ENCODE data around the gene GASK1B. TPM values are rescaled to one million over a fixed set of nuclear protein-coding genes. Genes with fewer than 3 reads are reported as not detected.

Gene GASK1B
- total RNA-seq, 2 donors from 2014 or later = 7.8 to 19.6 TPM

GRCh38 chr4:158192439-158193158 lies 19.8 kb upstream of the GASK1B start:
- intact Hi-C loops (cut with DNase I, micrococcal nuclease) = loop anchor here in 1 of 2 donors (10.0 kb wide), 1 partner anchor 62 kb away; no protein-coding TSS in a partner anchor
- ATAC-seq = no peak
- no peak for DNase-seq

DNA sequence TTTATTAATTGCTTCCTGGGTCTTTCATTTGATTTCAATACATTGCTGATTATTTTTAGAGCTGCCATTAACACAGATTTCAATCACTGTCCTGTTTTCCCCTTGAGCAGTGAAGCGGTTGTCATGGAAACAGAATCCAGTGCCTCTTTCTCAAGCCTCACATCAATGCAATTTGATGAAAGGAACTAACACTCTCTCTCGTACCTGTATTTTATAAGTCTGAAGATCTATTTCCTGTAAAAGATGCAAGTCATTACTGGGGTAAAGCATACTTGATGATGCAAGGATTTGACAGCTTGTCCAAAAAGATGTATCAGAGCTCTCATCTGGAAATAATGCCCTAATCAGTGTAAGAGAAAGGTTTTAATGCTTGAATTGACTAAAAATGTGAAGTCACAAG lies 17.9 kb upstream of the GASK1B start:
- intact Hi-C loops (cut with DNase I, micrococcal nuclease) = loop anchor here in 1 of 2 donors (10.0 kb wide), 1 partner anchor 64 kb away; no protein-coding TSS in a partner anchor
- DNase-seq (no peak), ATAC-seq (no peak)

- intact Hi-C loops (cut with DNase I, micrococcal nuclease) = no loop called here
- DNase-seq (no peak), ATAC-seq (no peak)
Measured at GRCh38 chr4:158189422-158189821, 16.6 kb upstream of the GASK1B start.

DNA sequence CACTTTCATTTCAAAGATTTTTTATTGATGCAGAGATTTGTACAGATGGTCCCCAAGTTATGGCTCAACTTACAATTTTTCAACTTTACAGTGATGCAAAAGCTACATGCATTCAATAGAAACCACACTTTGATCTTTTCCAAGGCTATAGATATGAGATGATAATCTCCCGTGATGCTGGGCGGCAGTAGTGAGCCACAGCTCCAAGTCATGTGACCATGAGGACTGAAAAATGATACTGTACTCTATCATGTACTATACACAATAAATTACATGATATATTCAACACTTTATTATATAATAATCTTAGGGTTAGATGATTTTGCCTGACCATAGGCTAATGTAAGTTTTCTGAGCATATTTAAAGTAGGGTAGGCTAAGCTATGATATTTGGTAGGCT lies 14.0 kb upstream of the GASK1B start:
- no peak for ATAC-seq
- DNase-seq = no peak
- intact Hi-C loops (cut with DNase I, micrococcal nuclease) = no loop called here

GRCh38 chr4:158182736-158183135 lies 9.9 kb upstream of the GASK1B start:
- intact Hi-C loops (cut with DNase I, micrococcal nuclease) = no loop called here
- DNase-seq (no peak), ATAC-seq (no peak)

DNA sequence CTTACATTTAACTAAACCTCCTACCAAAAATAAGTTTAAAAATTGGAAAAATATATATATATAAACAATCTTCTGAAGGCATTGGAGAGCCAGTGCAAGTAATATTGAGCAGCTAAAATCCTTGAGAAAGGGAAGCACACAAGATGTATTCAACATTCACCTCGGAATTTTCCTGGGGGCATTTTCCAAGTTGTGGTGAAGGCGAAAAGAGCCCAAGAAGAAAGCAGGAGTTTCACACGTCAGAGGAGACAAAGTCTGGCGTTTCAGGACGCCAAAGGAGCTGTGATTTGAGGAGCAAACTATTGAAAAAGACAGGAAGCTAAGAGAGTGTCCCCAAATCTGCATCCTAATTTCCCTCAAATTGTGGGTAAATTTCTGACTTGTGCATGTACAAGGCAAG lies 9.1 kb upstream of the GASK1B start:
- ATAC-seq (no peak), DNase-seq (no peak)
- intact Hi-C loops (cut with DNase I, micrococcal nuclease) = no loop called here

- DNase-seq = no peak
- intact Hi-C loops (cut with DNase I, micrococcal nuclease) = no loop called here
- ATAC-seq = no peak
Measured at GRCh38 chr4:158179465-158179864, 6.6 kb upstream of the GASK1B start.

DNA sequence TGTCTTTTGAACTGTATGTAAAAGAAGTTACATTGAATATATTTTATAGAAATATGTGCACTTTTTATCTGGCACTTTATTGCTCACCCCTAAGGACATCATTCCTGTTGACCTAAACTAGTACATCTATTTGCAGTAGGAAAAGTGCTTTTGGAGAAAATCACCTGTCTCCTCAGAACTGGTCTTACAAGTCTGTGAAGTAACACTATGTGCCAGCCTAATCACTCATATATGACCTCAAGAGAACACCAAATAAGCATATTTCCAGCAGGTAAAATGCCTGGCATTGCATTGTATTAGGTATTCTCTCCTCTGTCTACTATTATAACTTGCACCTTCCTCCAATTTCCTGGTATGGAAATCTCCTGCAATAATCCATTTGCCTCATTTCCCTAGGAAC lies 4.0 kb upstream of the GASK1B start:
- DNase-seq (no peak), ATAC-seq (no peak)
- intact Hi-C loops (cut with DNase I, micrococcal nuclease) = no loop called here

DNA sequence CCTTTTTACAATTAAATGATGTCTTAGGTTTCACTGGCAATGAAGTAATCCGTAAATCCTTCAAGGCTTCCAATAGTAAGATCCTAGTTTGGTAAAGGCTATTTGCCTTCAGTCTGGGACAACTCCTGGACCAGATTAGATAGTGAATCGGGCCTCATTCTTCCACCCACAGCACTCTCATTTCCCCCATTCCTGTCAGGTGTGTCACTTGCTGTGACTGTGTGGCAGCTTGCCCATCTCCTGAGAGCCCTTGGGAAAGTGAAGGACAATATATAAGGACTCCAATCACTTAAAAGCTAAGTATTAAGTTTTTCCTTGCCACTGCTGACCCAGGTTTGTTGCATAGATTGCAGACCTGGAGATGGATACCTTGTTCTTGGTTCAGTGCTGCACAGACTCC lies 3.3 kb upstream of the GASK1B start:
- intact Hi-C loops (cut with DNase I, micrococcal nuclease) = no loop called here
- DNase-seq (no peak), ATAC-seq (no peak)

DNA sequence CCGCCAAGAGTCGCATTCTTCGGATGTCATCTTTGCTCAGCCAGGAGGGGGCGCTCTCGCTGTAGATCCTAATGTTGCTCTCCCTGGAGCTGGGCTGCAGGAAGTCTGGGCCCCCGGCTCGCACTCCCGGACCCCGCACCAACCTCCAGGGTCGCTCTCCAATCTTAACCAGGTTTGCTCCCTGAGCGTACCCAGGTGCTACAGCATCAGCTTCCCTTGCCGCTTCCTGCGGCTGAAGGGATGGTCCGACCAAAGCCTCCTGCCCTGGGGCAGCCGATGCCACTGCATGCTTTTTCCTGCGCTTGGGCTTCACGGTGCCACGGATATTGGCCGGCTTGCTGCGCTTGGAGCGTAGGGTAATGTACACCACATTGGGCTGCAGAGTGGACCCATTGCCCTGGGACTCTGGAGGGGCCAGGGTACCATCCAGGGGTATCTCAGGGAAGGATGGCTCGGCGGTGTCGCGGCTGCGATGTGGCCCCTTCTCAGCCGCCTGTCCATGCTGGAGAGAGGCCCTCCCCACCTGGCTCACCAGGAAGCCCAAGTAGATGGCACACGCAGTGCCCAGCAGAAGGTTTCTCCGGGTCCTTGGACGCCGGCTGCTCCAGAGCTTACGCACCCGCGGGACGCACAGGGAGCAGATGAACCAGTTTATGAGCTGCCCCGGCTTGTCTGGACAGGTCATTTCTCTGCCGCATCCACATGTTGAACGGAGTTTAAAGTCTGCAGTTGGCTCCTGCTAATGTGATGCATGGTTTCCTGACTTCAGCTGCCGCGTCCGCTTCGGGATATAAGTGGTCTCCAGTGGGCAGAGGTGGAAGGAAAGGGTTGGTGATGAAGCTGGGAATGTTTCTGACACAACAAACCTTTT lies 1.9 kb downstream of the GASK1B start:
- DNase-seq (peak; percentile 41 to 57), ATAC-seq (no peak)
- intact Hi-C loops (cut with DNase I, micrococcal nuclease) = no loop called here

GRCh38 chr4:158169931-158170690 lies 2.7 kb downstream of the GASK1B start:
- no peak for DNase-seq
- intact Hi-C loops (cut with DNase I, micrococcal nuclease) = no loop called here
- no peak for ATAC-seq

GRCh38 chr4:158169506-158169905 lies 3.3 kb downstream of the GASK1B start:
- ATAC-seq (no peak), DNase-seq (no peak)
- intact Hi-C loops (cut with DNase I, micrococcal nuclease) = no loop called here

- ATAC-seq (no peak), DNase-seq (no peak)
- intact Hi-C loops (cut with DNase I, micrococcal nuclease) = no loop called here
Measured at GRCh38 chr4:158168606-158169005, 4.2 kb downstream of the GASK1B start.

DNA sequence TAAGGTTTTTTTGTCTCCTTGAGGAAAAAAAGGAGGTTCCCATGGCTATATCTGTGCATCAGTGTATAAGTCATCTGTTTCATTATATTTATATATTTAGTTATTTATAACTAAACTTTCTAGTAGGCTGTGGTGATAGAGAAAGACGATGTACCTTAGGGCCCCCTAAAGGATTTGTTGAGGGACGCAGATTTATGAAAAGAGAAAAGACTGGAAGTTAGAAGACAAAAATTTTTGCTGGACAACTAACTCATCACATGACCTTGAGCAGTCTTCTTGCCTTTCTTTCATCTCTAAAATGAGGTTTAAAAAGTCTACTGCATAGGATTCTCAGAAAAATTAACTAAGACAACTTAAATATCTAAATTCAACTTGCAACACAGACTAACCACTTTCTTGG lies 6.1 kb downstream of the GASK1B start:
- DNase-seq = no peak
- no peak for ATAC-seq
- intact Hi-C loops (cut with DNase I, micrococcal nuclease) = no loop called here

DNA sequence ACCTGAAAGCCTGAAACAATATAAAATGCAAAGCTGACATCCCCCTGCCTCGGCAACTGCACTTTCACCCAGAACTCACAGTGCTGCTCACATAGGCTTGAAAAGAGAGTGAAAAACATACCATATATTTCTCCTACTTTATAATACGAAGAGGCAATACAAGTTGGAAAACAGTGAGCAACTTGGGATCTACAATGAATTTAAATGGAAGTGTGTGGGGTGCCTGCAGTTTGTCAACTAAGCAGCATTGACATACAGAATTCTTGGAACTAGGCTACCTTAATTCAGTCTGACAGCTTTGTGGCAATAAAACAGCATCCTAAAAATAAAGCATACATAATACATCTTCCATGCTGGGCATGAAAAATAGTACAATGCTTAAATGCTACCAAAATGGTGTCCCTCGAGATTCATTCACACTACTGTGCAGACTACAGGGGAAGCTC lies 8.0 kb downstream of the GASK1B start:
- DNase-seq = no peak

DNA sequence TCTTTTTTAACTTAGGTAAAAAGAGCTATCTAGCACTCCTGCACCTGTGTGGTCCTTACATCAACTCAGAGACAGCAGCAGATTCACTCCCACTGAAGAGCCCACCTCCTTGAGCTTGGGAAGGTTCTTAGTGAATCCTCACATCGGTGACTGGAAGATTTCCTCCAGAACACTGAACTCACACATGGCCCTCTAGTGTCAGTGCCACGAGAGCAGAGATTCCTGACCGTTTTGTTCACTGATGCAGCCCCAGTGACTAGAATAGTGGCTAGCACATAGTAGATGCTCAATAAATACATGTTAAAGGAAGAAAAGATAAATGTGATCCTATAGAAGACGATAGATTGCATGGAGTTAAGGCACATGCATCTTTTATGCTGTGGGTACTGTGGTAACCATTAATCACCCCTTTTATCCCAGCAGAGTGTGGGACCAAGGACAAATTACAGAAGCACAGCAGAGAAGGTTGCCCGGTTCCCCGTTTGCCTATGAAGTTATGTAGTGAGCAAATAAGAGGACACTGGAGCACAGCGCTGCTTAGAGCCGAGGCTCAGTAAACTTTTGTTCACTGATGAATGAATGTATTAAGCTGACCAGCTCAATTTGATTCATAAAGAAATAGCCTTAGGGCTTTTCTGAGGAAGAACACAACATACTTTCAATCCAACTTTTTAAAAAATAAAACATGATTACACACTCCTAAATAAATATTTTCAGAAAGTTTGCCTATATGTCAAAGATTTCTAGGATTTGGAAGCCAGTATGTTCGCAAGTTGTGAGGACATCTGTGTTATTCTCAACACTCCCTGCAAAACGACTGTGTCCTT lies 8.7 kb downstream of the GASK1B start:
- no peak for DNase-seq
- intact Hi-C loops (cut with DNase I, micrococcal nuclease) = no loop called here
- ATAC-seq = no peak

More for the DNA sequence above, 8.0 kb downstream of the GASK1B start:
- ATAC-seq = no peak
- intact Hi-C loops (cut with DNase I, micrococcal nuclease) = no loop called here

DNA sequence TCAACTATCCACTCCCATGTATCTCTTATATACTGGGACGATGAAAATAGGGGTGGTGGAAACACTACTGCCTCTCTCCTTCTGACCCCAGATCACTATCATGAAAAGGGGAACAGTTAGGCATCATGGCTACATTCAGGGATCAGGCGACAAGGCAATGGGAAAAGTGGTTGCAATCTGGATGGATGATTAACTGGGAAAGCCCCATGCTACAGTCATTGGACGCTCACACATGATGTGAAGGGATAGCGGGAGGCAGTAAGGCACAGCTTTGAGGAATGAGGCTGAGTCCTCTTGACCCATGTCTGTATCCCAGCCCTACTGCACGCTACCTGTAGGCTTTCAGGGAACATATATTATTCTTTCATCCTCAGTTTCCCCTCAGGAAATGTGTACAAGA lies 10.2 kb downstream of the GASK1B start:
- intact Hi-C loops (cut with DNase I, micrococcal nuclease) = no loop called here
- ATAC-seq (no peak), DNase-seq (no peak)

- no peak for DNase-seq
- intact Hi-C loops (cut with DNase I, micrococcal nuclease) = no loop called here
Measured at GRCh38 chr4:158161551-158162354, 11.1 kb downstream of the GASK1B start.

More at GRCh38 chr4:158161551-158162354, 11.1 kb downstream of the GASK1B start:
- no peak for ATAC-seq

Data from left colon (tissue), 2 donors.